ENCODE data around the gene AZU1. TPM values are rescaled to one million over a fixed set of nuclear protein-coding genes. Genes with fewer than 3 reads are reported as not detected.

Gene AZU1
- total RNA-seq, 4 donors from 2014 or later, result 0.40 TPM; not detected in 3

- 80 to 89% methylated on average over 1 to 14 of the region's 20 CpGs for WGBS, 2 donors (ENCODE audit: low coverage in 1 of 2)
- Histone ChIP-seq H3K4me1 (peaks cover 0 to 7% (median 0%) of the 10 kb centered on the region in 3 donors), H3K36me3 (peaks cover 4 to 71% of the 10 kb centered on the region in 2 donors), H3K27ac (no peak overlapping the region), H3K4me3 (no peak overlapping the region), H3K9me3 (no peaks in the 10 kb centered on the region), H3K27me3 (no peaks in the 10 kb centered on the region)
- no peak for ATAC-seq
- TF ChIP-seq POLR2AphosphoS5 (IDR thresholded peaks at IDR 0.05) (no peak), POLR2A (IDR thresholded peaks at IDR 0.05) (no peak), EP300 (IDR thresholded peaks at IDR 0.05) (no peak), CTCF (IDR thresholded peaks at IDR 0.05) (no peak)
Measured at GRCh38 chr19:811506-812048, 16.1 kb upstream of the AZU1 start.

GRCh38 chr19:812049-812746, 15.4 kb upstream of the AZU1 start:
- no peak for TF ChIP-seq EP300 (IDR thresholded peaks at IDR 0.05)
- TF ChIP-seq POLR2AphosphoS5 (IDR thresholded peaks at IDR 0.05), result no peak
- no peak for TF ChIP-seq POLR2A (IDR thresholded peaks at IDR 0.05)
- no peak for TF ChIP-seq CTCF (IDR thresholded peaks at IDR 0.05)
- Histone ChIP-seq H3K4me1 (peaks cover 0 to under 1% (median 0%) of the 10 kb centered on the region in 3 donors), H3K9me3 (no peaks in the 10 kb centered on the region)

DNA sequence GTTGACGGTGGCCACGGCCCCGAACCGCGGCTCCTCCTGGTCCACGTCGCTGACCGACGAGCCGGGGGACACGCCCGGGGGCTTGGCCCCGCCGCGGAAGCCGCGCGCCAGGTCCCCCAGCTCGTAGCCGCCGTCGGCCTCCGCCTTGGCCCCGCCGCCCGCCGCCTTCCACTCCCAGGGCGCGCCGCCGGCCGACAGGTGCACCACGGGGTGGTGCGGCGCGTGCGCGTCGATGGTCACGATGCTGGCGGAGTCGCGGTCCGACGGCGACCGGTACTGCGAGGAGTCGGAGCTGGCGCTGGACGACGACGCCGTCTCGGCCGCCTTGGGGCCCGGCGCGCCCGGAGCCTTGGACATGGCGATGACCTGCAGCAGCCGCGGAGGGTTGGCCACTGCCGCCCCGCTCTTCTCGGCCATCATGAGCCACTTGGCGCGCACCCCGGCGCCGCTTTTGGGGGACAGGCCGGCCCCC, 14.9 kb upstream of the AZU1 start:
- WGBS, 2 donors (ENCODE audit: low coverage in 1 of 2), result 97% methylated on average over 6 of the region's 72 CpGs; no CpG with 5 or more reads in 1 of the 2 donors
- H3K4me1 ChIP-seq, result no peaks in the 10 kb centered on the region
- no peak overlapping the region for H3K27ac ChIP-seq
- no peak for ATAC-seq
- no peaks in the 10 kb centered on the region for H3K27me3 ChIP-seq
- H3K36me3 ChIP-seq, result peaks cover 4 to 59% of the 10 kb centered on the region in 2 donors
- H3K4me3 ChIP-seq, result no peak overlapping the region
- no peak for TF ChIP-seq CTCF (IDR thresholded peaks at IDR 0.05)
- TF ChIP-seq POLR2A (IDR thresholded peaks at IDR 0.05), result no peak
- no peak for TF ChIP-seq EP300 (IDR thresholded peaks at IDR 0.05)
- no peak for TF ChIP-seq POLR2AphosphoS5 (IDR thresholded peaks at IDR 0.05)
- no peaks in the 10 kb centered on the region for H3K9me3 ChIP-seq

More at GRCh38 chr19:812049-812746, 15.4 kb upstream of the AZU1 start:
- Histone ChIP-seq H3K4me3 (no peak overlapping the region), H3K27ac (no peak overlapping the region), H3K36me3 (peaks cover 4 to 65% of the 10 kb centered on the region in 2 donors), H3K27me3 (no peaks in the 10 kb centered on the region)
- WGBS, 2 donors (ENCODE audit: low coverage in 1 of 2), result 81 to 83% methylated on average over 2 to 14 of the region's 80 CpGs
- no peak for ATAC-seq

DNA sequence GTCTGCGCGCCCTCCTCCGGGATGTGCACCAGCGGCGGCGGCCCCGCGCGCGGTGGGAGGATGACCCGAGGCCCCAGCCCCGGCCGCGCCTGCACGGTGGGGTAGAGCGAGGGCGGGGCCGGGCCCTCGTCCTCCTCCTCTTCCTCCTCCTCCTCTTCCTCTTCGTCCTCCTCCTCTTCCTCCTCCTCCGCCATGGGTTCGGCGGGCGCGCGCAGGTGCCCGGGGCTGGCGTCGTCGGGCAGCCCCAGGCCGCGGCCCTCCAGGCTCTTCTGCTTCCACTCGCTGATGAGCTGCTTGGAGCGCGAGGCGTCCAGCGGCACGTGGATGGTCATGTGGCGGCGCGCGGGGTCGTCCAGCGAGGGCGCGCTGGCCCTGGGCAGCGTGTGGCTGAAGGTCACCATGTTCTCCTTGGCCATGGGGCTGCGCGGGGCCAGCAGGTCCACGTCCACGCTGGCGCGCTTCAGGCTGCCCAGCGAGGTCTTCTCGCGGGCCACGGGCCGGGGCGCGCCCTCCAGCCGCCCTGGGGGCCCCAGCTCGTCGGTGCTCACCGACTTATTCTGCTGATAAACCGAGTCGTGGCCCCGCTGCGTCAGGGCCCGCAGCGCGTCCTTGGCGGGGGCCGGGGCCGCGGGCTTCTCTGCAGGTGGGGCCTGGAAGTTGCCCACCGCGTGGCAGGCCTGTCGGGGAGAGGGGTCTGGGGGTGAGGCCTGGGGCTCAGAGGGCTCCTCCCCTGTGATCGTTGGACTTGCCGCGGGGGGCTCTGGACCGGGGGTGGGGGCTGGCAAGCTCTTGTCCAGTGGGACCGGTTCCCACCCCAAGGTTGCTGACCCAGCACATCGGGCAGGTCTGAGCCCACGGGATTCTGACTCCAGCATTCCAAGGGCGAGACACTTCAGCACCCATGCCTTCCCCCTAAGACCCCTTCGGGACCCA, 14.2 kb upstream of the AZU1 start:
- Histone ChIP-seq H3K4me1 (no peaks in the 10 kb centered on the region), H3K9me3 (no peaks in the 10 kb centered on the region), H3K27ac (no peak overlapping the region), H3K27me3 (no peaks in the 10 kb centered on the region), H3K36me3 (peaks cover 4 to 52% of the 10 kb centered on the region in 2 donors), H3K4me3 (no peak overlapping the region)
- no peak for ATAC-seq
- WGBS, 2 donors (ENCODE audit: low coverage in 1 of 2), result 89 to 100% methylated on average over 1 to 23 of the region's 87 CpGs
- TF ChIP-seq EP300 (IDR thresholded peaks at IDR 0.05), result no peak
- no peak for TF ChIP-seq CTCF (IDR thresholded peaks at IDR 0.05)
- TF ChIP-seq POLR2A (IDR thresholded peaks at IDR 0.05), result no peak

Data from gastroesophageal sphincter (tissue), 4 donors.